Natural killer cell treated with Interleukin-12 subunit alpha and Interleukin-12 subunit beta and Interleukin-15 and Interleukin-18, amount 100 ng/mL, for 72 hours (primary cell): ENCODE measurements around the gene CRTAC1. TPM values are rescaled to one million over a fixed set of nuclear protein-coding genes. Genes with fewer than 3 reads are reported as not detected.

Experiments used
- ATAC-seq, 2 donors: fragments of 150-1000 bp; cut with Tn5 transposase in 1 of 2; sonication (Bioruptor Pico), chemical (Tn5 transposase) in 1 of 2; 2 replicates each; pipeline ENCODE4 v1.10.0; 2021
- DNase-seq: peaks from one replicate; pipeline ENCODE4 v3.0.0; 2022; ENCODE audit warnings: low spot score
- H3K27ac Mint-ChIP-seq, 2 donors: 1 replicate in 1 of 2; 2 replicates in 1 of 2; pipeline ENCODE4 v1.8.0; 2022; ENCODE audit warnings: mixed read lengths in 2 of 2, mild to moderate bottlenecking in 1 of 2, moderate library complexity in 1 of 2
- H3K27me3 Mint-ChIP-seq, 2 donors: 1 replicate in 1 of 2; 2 replicates in 1 of 2; pipeline ENCODE4 v1.8.0; 2022; ENCODE audit warnings: mixed read lengths in 2 of 2
- H3K36me3 Mint-ChIP-seq: one replicate; pipeline ENCODE4 v1.8.0; 2022; ENCODE audit warnings: mixed read lengths
- H3K4me1 Mint-ChIP-seq, 2 donors: 1 replicate in 1 of 2; 2 replicates in 1 of 2; pipeline ENCODE4 v1.8.0; 2022; ENCODE audit warnings: low read depth in 2 of 2, mixed read lengths in 2 of 2, mild to moderate bottlenecking in 1 of 2
- H3K4me3 Mint-ChIP-seq: one replicate; pipeline ENCODE4 v1.8.0; 2022; ENCODE audit warnings: mixed read lengths
- H3K9me3 Mint-ChIP-seq: 2 replicates; pipeline ENCODE4 v1.8.0; 2022; ENCODE audit warnings: mixed read lengths
- total RNA-seq, 2 donors: library from RNA; stranded (reverse); gene quantifications; one replicate each; pipeline ENCODE4 v1.2.3, GENCODE V29; 2022

Gene CRTAC1
- not detected for total RNA-seq

- peaks cover 50 to 55% of the 10 kb centered on the region in 2 donors for H3K27me3 Mint-ChIP-seq
- no peak for DNase-seq
- no peak for ATAC-seq
- no peak within 1 kb of the TSS for H3K4me3 Mint-ChIP-seq
- H3K9me3 Mint-ChIP-seq: no peaks in the 10 kb centered on the region
- H3K36me3 Mint-ChIP-seq: no peaks in the 10 kb centered on the region
- H3K27ac Mint-ChIP-seq: no peak within 1 kb of the TSS
- H3K4me1 Mint-ChIP-seq: peaks cover 0 to 9% of the 10 kb centered on the region in 2 donors
Measured at GRCh38 chr10:98030093-98030821, at the start of gene CRTAC1. TSS of gene CRTAC1 (minus strand) at chr10:98030621. CDS start at chr10:98030472, 149 bp downstream.

GRCh38 chr10:98078774-98079173, 48.4 kb upstream of the CRTAC1 start:
- ATAC-seq (no peak), DNase-seq (no peak)
- Mint-ChIP-seq H3K4me3 (no peak overlapping the region), H3K36me3 (no peaks in the 10 kb centered on the region), H3K9me3 (no peaks in the 10 kb centered on the region), H3K27ac (no peak overlapping the region), H3K4me1 (no peaks in the 10 kb centered on the region), H3K27me3 (peaks cover 28 to 37% of the 10 kb centered on the region in 2 donors)

GRCh38 chr10:98077223-98077622, 46.8 kb upstream of the CRTAC1 start:
- Mint-ChIP-seq H3K4me3 (no peak overlapping the region), H3K36me3 (no peaks in the 10 kb centered on the region), H3K27ac (no peak overlapping the region), H3K4me1 (no peaks in the 10 kb centered on the region), H3K9me3 (peaks cover 4% of the 10 kb centered on the region), H3K27me3 (peaks cover 29 to 50% of the 10 kb centered on the region in 2 donors)
- DNase-seq: no peak
- ATAC-seq: no peak

GRCh38 chr10:98076086-98076485, 45.7 kb upstream of the CRTAC1 start:
- DNase-seq (no peak), ATAC-seq (no peak)
- Mint-ChIP-seq H3K27me3 (peaks cover 30 to 48% of the 10 kb centered on the region in 2 donors), H3K4me1 (no peaks in the 10 kb centered on the region), H3K4me3 (no peak overlapping the region), H3K27ac (no peak overlapping the region), H3K36me3 (no peaks in the 10 kb centered on the region), H3K9me3 (peaks cover 4% of the 10 kb centered on the region)

GRCh38 chr10:98074315-98074911, 44.0 kb upstream of the CRTAC1 start:
- no peak for DNase-seq
- Mint-ChIP-seq H3K36me3 (no peaks in the 10 kb centered on the region), H3K27ac (no peak overlapping the region), H3K9me3 (peaks cover 4% of the 10 kb centered on the region), H3K4me1 (no peaks in the 10 kb centered on the region), H3K4me3 (no peak overlapping the region), H3K27me3 (peaks cover 27 to 33% of the 10 kb centered on the region in 2 donors)
- no peak for ATAC-seq

- no peak overlapping the region for H3K4me3 Mint-ChIP-seq
- no peak overlapping the region for H3K27ac Mint-ChIP-seq
- no peaks in the 10 kb centered on the region for H3K36me3 Mint-ChIP-seq
- no peaks in the 10 kb centered on the region for H3K4me1 Mint-ChIP-seq
- H3K27me3 Mint-ChIP-seq: peaks cover 41 to 53% of the 10 kb centered on the region in 2 donors
- ATAC-seq (no peak), DNase-seq (no peak)
- no peaks in the 10 kb centered on the region for H3K9me3 Mint-ChIP-seq
Measured at GRCh38 chr10:98067165-98067564, 36.7 kb upstream of the CRTAC1 start.

- Mint-ChIP-seq H3K4me3 (no peak overlapping the region), H3K27ac (no peak overlapping the region), H3K9me3 (no peaks in the 10 kb centered on the region), H3K36me3 (no peaks in the 10 kb centered on the region), H3K27me3 (peaks cover 43 to 64% of the 10 kb centered on the region in 2 donors), H3K4me1 (no peaks in the 10 kb centered on the region)
- ATAC-seq (no peak), DNase-seq (no peak)
Measured at GRCh38 chr10:98063740-98064027, 33.3 kb upstream of the CRTAC1 start.

GRCh38 chr10:98062424-98062823, 32.0 kb upstream of the CRTAC1 start:
- H3K36me3 Mint-ChIP-seq: no peaks in the 10 kb centered on the region
- H3K27me3 Mint-ChIP-seq: peaks cover 36 to 51% of the 10 kb centered on the region in 2 donors
- H3K9me3 Mint-ChIP-seq: no peaks in the 10 kb centered on the region

GRCh38 chr10:98060079-98060478, 29.7 kb upstream of the CRTAC1 start:
- ATAC-seq (no peak), DNase-seq (no peak)
- H3K4me3 Mint-ChIP-seq: no peak overlapping the region
- H3K9me3 Mint-ChIP-seq: no peaks in the 10 kb centered on the region
- peaks cover 35 to 57% of the 10 kb centered on the region in 2 donors for H3K27me3 Mint-ChIP-seq
- H3K36me3 Mint-ChIP-seq: no peaks in the 10 kb centered on the region
- no peaks in the 10 kb centered on the region for H3K4me1 Mint-ChIP-seq
- H3K27ac Mint-ChIP-seq: no peak overlapping the region

More at GRCh38 chr10:98062424-98062823, 32.0 kb upstream of the CRTAC1 start:
- Mint-ChIP-seq H3K4me1 (no peaks in the 10 kb centered on the region), H3K4me3 (no peak overlapping the region), H3K27ac (no peak overlapping the region)
- DNase-seq: no peak
- ATAC-seq: no peak

- Mint-ChIP-seq H3K27ac (no peak overlapping the region), H3K4me1 (no peaks in the 10 kb centered on the region), H3K4me3 (no peak overlapping the region), H3K36me3 (no peaks in the 10 kb centered on the region), H3K9me3 (no peaks in the 10 kb centered on the region), H3K27me3 (peaks cover 39 to 56% of the 10 kb centered on the region in 2 donors)
- ATAC-seq (no peak), DNase-seq (no peak)
Measured at GRCh38 chr10:98058295-98058694, 27.9 kb upstream of the CRTAC1 start.

GRCh38 chr10:98055841-98056516, 25.6 kb upstream of the CRTAC1 start:
- no peak overlapping the region for H3K4me3 Mint-ChIP-seq
- H3K36me3 Mint-ChIP-seq: no peaks in the 10 kb centered on the region
- no peak overlapping the region for H3K27ac Mint-ChIP-seq
- DNase-seq (no peak), ATAC-seq (no peak)
- no peaks in the 10 kb centered on the region for H3K4me1 Mint-ChIP-seq
- no peaks in the 10 kb centered on the region for H3K9me3 Mint-ChIP-seq
- H3K27me3 Mint-ChIP-seq: peaks cover 31 to 47% of the 10 kb centered on the region in 2 donors

GRCh38 chr10:98047009-98047741, 16.8 kb upstream of the CRTAC1 start:
- peaks cover 27 to 39% of the 10 kb centered on the region in 2 donors for H3K27me3 Mint-ChIP-seq
- no peaks in the 10 kb centered on the region for H3K36me3 Mint-ChIP-seq
- H3K4me3 Mint-ChIP-seq: no peak overlapping the region
- H3K4me1 Mint-ChIP-seq: peaks cover 5% of the 10 kb centered on the region in 2 donors
- no peaks in the 10 kb centered on the region for H3K9me3 Mint-ChIP-seq
- ATAC-seq (no peak), DNase-seq (no peak)
- H3K27ac Mint-ChIP-seq: no peak overlapping the region

GRCh38 chr10:98045785-98046389, 15.5 kb upstream of the CRTAC1 start:
- no peak overlapping the region for H3K27ac Mint-ChIP-seq
- no peaks in the 10 kb centered on the region for H3K9me3 Mint-ChIP-seq
- no peak overlapping the region for H3K4me3 Mint-ChIP-seq

More at GRCh38 chr10:98045785-98046389, 15.5 kb upstream of the CRTAC1 start:
- H3K27me3 Mint-ChIP-seq: peaks cover 23 to 33% of the 10 kb centered on the region in 2 donors
- DNase-seq: peak; percentile 70
- peaks cover 5% of the 10 kb centered on the region in 2 donors for H3K4me1 Mint-ChIP-seq
- peak; percentile 64 to 65 for ATAC-seq
- no peaks in the 10 kb centered on the region for H3K36me3 Mint-ChIP-seq
